Gastroesophageal sphincter (tissue), 4 donors: ENCODE data around the gene EGFLAM. TPM values are rescaled to one million over a fixed set of nuclear protein-coding genes. Genes with fewer than 3 reads are reported as not detected.

Experiments
- ATAC-seq: fragments of 150-250 bp; one replicate; pipeline ENCODE4 v1.9.1; 2016; ENCODE audit warnings: mild to moderate bottlenecking, moderate library complexity
- H3K27ac ChIP-seq, 4 donors: fragments of 200-600 bp; sonication (generic) in 3 of 4; 1 replicate in 3 of 4; 2 replicates in 1 of 4; pipeline ENCODE4 v1.5.1; 2016 to 2019
- H3K27me3 ChIP-seq: fragments of 200-600 bp; sonication (generic); one replicate; pipeline ENCODE4 v1.5.1; 2019
- H3K36me3 ChIP-seq, 2 donors: fragments of 200-600 bp; sonication (generic); one replicate each; pipeline ENCODE4 v1.5.1; 2019; ENCODE audit warnings: control low read depth in 1 of 2
- H3K4me1 ChIP-seq, 3 donors: fragments of 200-600 bp; sonication (generic); 1 replicate in 2 of 3; 2 replicates in 1 of 3; pipeline ENCODE4 v1.5.1; 2016 to 2019; ENCODE audit warnings: control low read depth in 2 of 3
- H3K4me3 ChIP-seq, 2 donors: fragments of 200-600 bp; sonication (generic); one replicate each; pipeline ENCODE4 v1.5.1; 2019; ENCODE audit warnings: mild to moderate bottlenecking in 1 of 2, moderate library complexity in 1 of 2
- H3K9me3 ChIP-seq, 3 donors: fragments of 200-600 bp; sonication (generic); one replicate each; pipeline ENCODE4 v1.5.1; 2017 to 2019; ENCODE audit warnings: control low read depth in 2 of 3
- CTCF ChIP-seq, 4 experiments: fragments of 200-600 bp in 2 of 4; fragments of 450-650 bp in 2 of 4; sonication (generic) in 1 of 4; IDR thresholded peaks; one replicate each; pipeline ENCODE4 v1.5.1; 2017 to 2019; ENCODE audit warnings: antibody characterized with exemption in 4 of 4, mild to moderate bottlenecking in 2 of 4, moderate library complexity in 2 of 4
- EP300 ChIP-seq: sonication (generic); formaldehyde crosslinking; IDR thresholded peaks from one replicate; pipeline ENCODE4 v1.6.1; 2017; ENCODE audit warnings: antibody characterized with exemption, mild to moderate bottlenecking
- POLR2A ChIP-seq, 2 donors: fragments of 450-650 bp; IDR thresholded peaks; one replicate each; pipeline ENCODE4 v1.6.1; 2017; ENCODE audit warnings: antibody characterized with exemption in 2 of 2, mild to moderate bottlenecking in 2 of 2, moderate library complexity in 1 of 2
- POLR2AphosphoS5 ChIP-seq: sonication (generic); formaldehyde crosslinking; IDR thresholded peaks from one replicate; pipeline ENCODE4 v1.6.1; 2017; ENCODE audit warnings: antibody characterized with exemption
- whole genome bisulfite sequencing, 2 donors: methylation state at CpG; one replicate each; pipeline ENCODE4 v1.1.5; 2018; ENCODE audit warnings: low coverage in 1 of 2; 5-methylcytosine and 5-hydroxymethylcytosine counted together
- total RNA-seq, 4 donors: library from RNA; depleted of rRNA; stranded (reverse); fragments of >200 nt; gene quantifications; one replicate each; pipeline ENCODE4 v1.1.0, GENCODE V29; 2016

The EGFLAM gene
- total RNA-seq, 4 donors from 2014 or later = 4.8 to 8.3 (median 7.7) TPM

GRCh38 chr5:38453506-38453905 lies 195.1 kb downstream of the EGFLAM start:
- TF ChIP-seq POLR2AphosphoS5 (no peak), POLR2A (IDR thresholded peaks at IDR 0.05) (no peak), CTCF (IDR thresholded peaks at IDR 0.05) (no peak), EP300 (no peak)
- H3K27me3 ChIP-seq = no peaks in the 10 kb centered on the region
- H3K4me3 ChIP-seq = no peak overlapping the region
- H3K9me3 ChIP-seq = no peaks in the 10 kb centered on the region
- no peak for ATAC-seq
- 88 to 90% methylated on average over 2 of the region's 3 CpGs for WGBS, 2 donors
- H3K27ac ChIP-seq = no peak overlapping the region
- H3K4me1 ChIP-seq = peaks cover 0 to 5% (median 0%) of the 10 kb centered on the region in 3 donors
- H3K36me3 ChIP-seq = no peaks in the 10 kb centered on the region

- Histone ChIP-seq H3K27me3 (no peaks in the 10 kb centered on the region), H3K36me3 (no peaks in the 10 kb centered on the region), H3K27ac (no peak overlapping the region), H3K4me1 (peaks cover 0 to under 1% (median 0%) of the 10 kb centered on the region in 3 donors), H3K9me3 (no peaks in the 10 kb centered on the region), H3K4me3 (no peak overlapping the region)
- no peak for TF ChIP-seq CTCF (IDR thresholded peaks at IDR 0.05)
- TF ChIP-seq EP300 = no peak
- no peak for TF ChIP-seq POLR2A (IDR thresholded peaks at IDR 0.05)
- TF ChIP-seq POLR2AphosphoS5 = no peak
- WGBS, 2 donors = 83 to 84% methylated on average over 1 to 3 of the region's 11 CpGs
- no peak for ATAC-seq
Observed at GRCh38 chr5:38453921-38454320, 195.6 kb downstream of the EGFLAM start.

- H3K27me3 ChIP-seq = no peaks in the 10 kb centered on the region
- TF ChIP-seq EP300 (no peak), POLR2A (IDR thresholded peaks at IDR 0.05) (no peak), POLR2AphosphoS5 (no peak), CTCF (IDR thresholded peaks at IDR 0.05) (no peak)
- H3K4me1 ChIP-seq = no peaks in the 10 kb centered on the region
- WGBS, 2 donors = 77 to 80% methylated on average over 5 to 8 of the region's 8 CpGs
- H3K27ac ChIP-seq = no peak overlapping the region
- no peak overlapping the region for H3K4me3 ChIP-seq
- H3K36me3 ChIP-seq = no peaks in the 10 kb centered on the region
- no peak for ATAC-seq
- H3K9me3 ChIP-seq = no peaks in the 10 kb centered on the region
Observed at GRCh38 chr5:38455796-38456330, 197.5 kb downstream of the EGFLAM start.

GRCh38 chr5:38456657-38457399 lies 198.5 kb downstream of the EGFLAM start:
- 82 to 91% methylated on average over 3 to 4 of the region's 4 CpGs for WGBS, 2 donors
- H3K4me1 ChIP-seq = no peaks in the 10 kb centered on the region
- H3K36me3 ChIP-seq = no peaks in the 10 kb centered on the region
- TF ChIP-seq POLR2A (IDR thresholded peaks at IDR 0.05) = no peak
- TF ChIP-seq CTCF (IDR thresholded peaks at IDR 0.05) = no peak
- TF ChIP-seq EP300 = no peak
- TF ChIP-seq POLR2AphosphoS5 = no peak
- no peak for ATAC-seq
- no peak overlapping the region for H3K4me3 ChIP-seq
- no peaks in the 10 kb centered on the region for H3K9me3 ChIP-seq
- no peak overlapping the region for H3K27ac ChIP-seq
- no peaks in the 10 kb centered on the region for H3K27me3 ChIP-seq

- H3K4me1 ChIP-seq = peaks cover 0 to 11% (median 0%) of the 10 kb centered on the region in 3 donors
- TF ChIP-seq CTCF (IDR thresholded peaks at IDR 0.05) (no peak), EP300 (no peak), POLR2AphosphoS5 (no peak), POLR2A (IDR thresholded peaks at IDR 0.05) (no peak)
- no peak overlapping the region for H3K27ac ChIP-seq
- no peak overlapping the region for H3K4me3 ChIP-seq
- H3K36me3 ChIP-seq = no peaks in the 10 kb centered on the region
- H3K9me3 ChIP-seq = no peaks in the 10 kb centered on the region
- H3K27me3 ChIP-seq = no peaks in the 10 kb centered on the region
- ATAC-seq = no peak
- WGBS, 2 donors = 92 to 95% methylated on average over 2 to 6 of the region's 8 CpGs
Observed at GRCh38 chr5:38458174-38458573, 199.8 kb downstream of the EGFLAM start.
